Endothelial cell of umbilical vein (primary cell): Measurements from ENCODE around the gene SLC16A11. TPM values are rescaled to one million over a fixed set of nuclear protein-coding genes. Genes with fewer than 3 reads are reported as not detected.

Source experiments
- BruUV-seq: library from RNA; stranded (reverse); fragments of 400-500 nt; replicated peaks from 2 replicates; lab custom pipeline; 2021; lab: Mats Ljungman, UMichigan
- CTCF ChIA-PET: fragments of 300-600, 350-600 bp; sonication (Branson Sonifier 250); formaldehyde crosslinking; loops from one replicate; lab custom pipeline; 2021; ENCODE audit warnings: antibody characterized with exemption, inconsistent platforms; lab: Charles Lee
- POLR2A ChIA-PET: fragments of 300-600, 350-600 bp; sonication (Branson Sonifier 250); formaldehyde crosslinking; loops from one replicate; lab custom pipeline; 2021; ENCODE audit warnings: antibody characterized with exemption, inconsistent platforms; lab: Charles Lee
- DNase-seq: peaks from one replicate; pipeline ENCODE4 v3.0.0-alpha.2; 2011; ENCODE audit warnings: low read depth, low spot score
- FAIRE-seq: peaks from 2 replicates; lab custom pipeline; 2011; peaks lifted over from hg19 to GRCh38; lab: Jason Lieb, UNC
- H2AFZ ChIP-seq: 2 replicates; pipeline ENCODE4 v1.6.0; 2012; ENCODE audit warnings: low read depth, low read length, control low read depth, inconsistent platforms
- H3K27ac ChIP-seq: 2 replicates; pipeline ENCODE4 v1.5.1; 2011; ENCODE audit warnings: low read depth, mild to moderate bottlenecking, control low read depth, low read length, moderate library complexity; ENCODE audit not compliant: insufficient read depth
- H3K27me3 ChIP-seq, 2 experiments: 2 replicates each; pipeline versions ENCODE4 v1.6.0 to v1.6.1; 2011; ENCODE audit warnings: low read length in 2 of 2, mixed read lengths in 1 of 2; ENCODE audit not compliant: control insufficient read depth in 2 of 2, insufficient read depth in 2 of 2
- H3K36me3 ChIP-seq, 2 experiments: 2 replicates in 1 of 2; 3 replicates in 1 of 2; pipeline ENCODE4 v1.5.1; 2011; ENCODE audit warnings: low read length in 2 of 2, mild to moderate bottlenecking in 1 of 2, moderate library complexity in 1 of 2; ENCODE audit not compliant: control insufficient read depth in 2 of 2, insufficient read depth in 2 of 2; ENCODE audit errors: extremely low read depth in 1 of 2
- H3K4me1 ChIP-seq: 3 replicates; pipeline ENCODE4 v1.5.1; 2011; ENCODE audit warnings: mild to moderate bottlenecking, low read length; ENCODE audit not compliant: control insufficient read depth, insufficient read depth; ENCODE audit errors: extremely low read depth
- H3K4me2 ChIP-seq: 2 replicates; pipeline ENCODE4 v1.6.1; 2011; ENCODE audit warnings: low read length, control low read depth, mixed read lengths; ENCODE audit not compliant: insufficient read depth
- H3K4me3 ChIP-seq, 3 experiments: fragments of 200-600 bp in 1 of 3; sonication (generic), shearing (Covaris generic) in 1 of 3; replicated peaks in 1 of 3; 2 replicates each; pipeline ENCODE4 v1.5.1; 2011 to 2016; ENCODE audit warnings: control low read depth in 3 of 3, low read length in 3 of 3, mild to moderate bottlenecking in 2 of 3, inconsistent platforms in 1 of 3, low read depth in 1 of 3, moderate library complexity in 1 of 3; ENCODE audit not compliant: insufficient read depth in 1 of 3
- H3K79me2 ChIP-seq: 2 replicates; pipeline ENCODE4 v1.6.0; 2012; ENCODE audit warnings: low read length, inconsistent platforms; ENCODE audit not compliant: control insufficient read depth, insufficient read depth
- H3K9ac ChIP-seq: replicated peaks from 2 replicates; pipeline ENCODE3; 2011; ENCODE audit warnings: low read length, control low read depth; ENCODE audit not compliant: insufficient read depth; ENCODE audit errors: extremely low read depth
- H3K9me1 ChIP-seq: replicated peaks from 3 replicates; pipeline ENCODE4 v1.6.0; 2011; ENCODE audit warnings: mild to moderate bottlenecking, low read length; ENCODE audit not compliant: control insufficient read depth, insufficient read depth; ENCODE audit errors: extremely low read depth
- H3K9me3 ChIP-seq: replicated peaks from 2 replicates; pipeline ENCODE4 v1.5.1; 2012; ENCODE audit warnings: low read length, inconsistent platforms; ENCODE audit not compliant: control insufficient read depth, insufficient read depth
- H4K20me1 ChIP-seq: replicated peaks from 2 replicates; pipeline ENCODE3; 2011; ENCODE audit warnings: mild to moderate bottlenecking, low read length; ENCODE audit not compliant: control insufficient read depth, insufficient read depth; ENCODE audit errors: extremely low read depth
- CTCF ChIP-seq, 2 donors: IDR thresholded peaks; 1 replicate in 1 of 2; 2 replicates in 1 of 2; pipeline ENCODE4 v1.5.1; 2011; ENCODE audit warnings: low read length in 2 of 2, mild to moderate bottlenecking in 2 of 2, moderate library complexity in 2 of 2, control low read depth in 1 of 2, inconsistent platforms in 1 of 2, low read depth in 1 of 2; ENCODE audit not compliant: insufficient read depth in 1 of 2; ENCODE audit errors: extremely low read depth in 1 of 2
- EZH2 ChIP-seq: IDR thresholded peaks from 2 replicates; pipeline ENCODE4 v1.6.1; 2012; ENCODE audit warnings: borderline replicate concordance, low read depth, mild to moderate bottlenecking, moderate library complexity, low read length, inconsistent platforms; ENCODE audit not compliant: severe bottlenecking
- FOS ChIP-seq: IDR thresholded peaks from 2 replicates; pipeline ENCODE4 v1.6.1; 2011; ENCODE audit warnings: mild to moderate bottlenecking, low read length, moderate library complexity, borderline replicate concordance; ENCODE audit not compliant: insufficient read depth
- GATA2 ChIP-seq: IDR thresholded peaks from 2 replicates; pipeline ENCODE4 v1.7.0; 2011; ENCODE audit warnings: low read depth, mild to moderate bottlenecking, moderate library complexity, mixed read lengths, low read length; ENCODE audit not compliant: insufficient read length, insufficient read depth
- JUN ChIP-seq: IDR thresholded peaks from 2 replicates; pipeline ENCODE4 v1.6.1; 2011; ENCODE audit warnings: borderline replicate concordance, low read depth; ENCODE audit not compliant: insufficient read length, insufficient read depth
- MAX ChIP-seq: IDR thresholded peaks from 2 replicates; pipeline ENCODE4 v1.6.1; 2011; ENCODE audit not compliant: insufficient read depth, insufficient read length
- MYC ChIP-seq: IDR thresholded peaks from one replicate; pipeline ENCODE4 v1.6.1; 2011; ENCODE audit warnings: mild to moderate bottlenecking, low read depth, low read length
- POLR2A ChIP-seq: IDR thresholded peaks from 2 replicates; pipeline ENCODE4 v1.6.1; 2012; ENCODE audit warnings: low read depth, mild to moderate bottlenecking, control low read depth, low read length
- POLR2AphosphoS5 ChIP-seq: IDR thresholded peaks from 2 replicates; pipeline ENCODE4 v1.6.1; 2012; ENCODE audit warnings: low read depth, mild to moderate bottlenecking, control low read depth, low read length, moderate library complexity; ENCODE audit not compliant: insufficient read depth
- dilution Hi-C: fragments of 300-500 bp; cut with MboI; formaldehyde crosslinking; loops from one replicate; pipeline ENCODE4 v1.15.0; 2019; ENCODE audit warnings: low sequenced_read_pairs; ENCODE audit not compliant: extremely low pct_ligation_motif_present
- intact Hi-C: fragments of 100-400 bp; cut with micrococcal nuclease; formaldehyde crosslinking; loops from one replicate; pipeline ENCODE4 v1.10.0; 2022
- polyA plus RNA-seq, 4 experiments: library from polyadenylated mRNA; depleted of rRNA in 3 of 4; stranded (reverse) in 3 of 4; unstranded in 1 of 4; fragments of >200 nt; gene quantifications; 2 replicates each; pipeline versions ENCODE4 v1.2.1 to v1.2.3, GENCODE V29; 2011 to 2012; ENCODE audit warnings: missing spikeins in 1 of 4
- total RNA-seq: library from RNA; stranded (reverse); gene quantifications from 2 replicates; pipeline ENCODE4 v1.2.3, GENCODE V29; 2021

Gene SLC16A11
- total and polyA plus RNA-seq, 2 donors (not counting 3 experiments of a cell fraction or from before 2014, with no cell fraction given) = 0.95 to 1.4 TPM

- peak overlapping the region; percentile 5 for H2AFZ ChIP-seq
- H3K9me1 ChIP-seq = no peaks in the 10 kb centered on the region
- peak overlapping the region; percentile 59 for H3K4me2 ChIP-seq
- DNase-seq = peak; percentile 71
- no peaks in the 10 kb centered on the region for H4K20me1 ChIP-seq
- dilution Hi-C loops = no loop called here
- peaks cover 5% of the 10 kb centered on the region in 2 experiments for H3K36me3 ChIP-seq
- no peak for FAIRE-seq
- ChIA-PET CTCF (interaction anchor here (0.6 to 1.7 kb wide), 9 partner anchors 8 to 191 kb away, joined by 3 to 15 read pairs (median 4); partner anchors contain the start of gene BCL6B), POLR2A (interaction anchor here (1.0 to 3.5 kb wide), 5 partner anchors 8 to 25 kb away, joined by 3 to 23 read pairs (median 5); partner anchors contain the start of gene BCL6B)
- TSS peak; percentile 98 for BruUV-seq
- H3K9ac ChIP-seq = peak overlapping the region; percentile 79
- H3K27me3 ChIP-seq = no peaks in the 10 kb centered on the region
- intact Hi-C loops = loop anchor here (1.0 kb wide), 1 partner anchor 13 kb away; no protein-coding TSS in a partner anchor
- H3K4me1 ChIP-seq = peaks cover 34% of the 10 kb centered on the region
- H3K79me2 ChIP-seq = peaks cover 7% of the 10 kb centered on the region
- H3K9me3 ChIP-seq = no peaks in the 10 kb centered on the region
- peak overlapping the region in 2 of 3 experiments; percentile 55 to 61 for H3K4me3 ChIP-seq
- TF ChIP-seq POLR2A = peak; percentile 83
- no peak for TF ChIP-seq MAX
- H3K27ac ChIP-seq = peak overlapping the region; percentile 84
Measured at GRCh38 chr17:7034955-7035590, 8.8 kb downstream of the SLC16A11 start.

- no peak overlapping the region for H3K4me3 ChIP-seq
Measured at GRCh38 chr17:7029659-7030058, 14.2 kb downstream of the SLC16A11 start.

More at GRCh38 chr17:7029659-7030058, 14.2 kb downstream of the SLC16A11 start:
- ChIA-PET CTCF (interaction anchor here (1.0 kb wide), 1 partner anchor 16 kb away, joined by 4 read pairs; no protein-coding TSS in a partner anchor), POLR2A (no interaction called here)
- Histone ChIP-seq H3K9me1 (no peaks in the 10 kb centered on the region), H2AFZ (no peak overlapping the region), H3K4me1 (peaks cover 59% of the 10 kb centered on the region), H3K36me3 (peaks cover 25 to 39% of the 10 kb centered on the region in 2 experiments), H3K4me2 (peak overlapping the region; percentile 62), H3K27me3 (no peaks in the 10 kb centered on the region), H3K79me2 (peaks cover 38% of the 10 kb centered on the region), H3K27ac (peak overlapping the region; percentile 98), H3K9ac (peak overlapping the region; percentile 78), H3K9me3 (no peaks in the 10 kb centered on the region), H4K20me1 (no peaks in the 10 kb centered on the region)
- TF ChIP-seq POLR2AphosphoS5 = peak; percentile 92
- peak; percentile 33 for TF ChIP-seq MAX
- no peak for TF ChIP-seq EZH2
- peak; percentile 41 for TF ChIP-seq FOS
- TF ChIP-seq MYC = no peak
- no peak for TF ChIP-seq CTCF (IDR thresholded peaks at IDR 0.05; ENCODE audit: extremely low read depth in 1 of 2, insufficient read depth in 1 of 2, low read depth in 1 of 2, low read length in 2 of 2)
- TF ChIP-seq JUN = peak; percentile 74
- TF ChIP-seq POLR2A = no peak
- TF ChIP-seq GATA2 = peak; percentile 60
- no TSS peak for BruUV-seq
- dilution Hi-C loops = no loop called here
- DNase-seq (peak; percentile 92), FAIRE-seq (peak; percentile 97)
- intact Hi-C loops = loop anchor here (10.0 kb wide), 1 partner anchor 825 kb away; the partner anchor contains the start of genes CYB5D1, NAA38 and TMEM88
